ENCODE data around the gene FBXO27.

DNA sequence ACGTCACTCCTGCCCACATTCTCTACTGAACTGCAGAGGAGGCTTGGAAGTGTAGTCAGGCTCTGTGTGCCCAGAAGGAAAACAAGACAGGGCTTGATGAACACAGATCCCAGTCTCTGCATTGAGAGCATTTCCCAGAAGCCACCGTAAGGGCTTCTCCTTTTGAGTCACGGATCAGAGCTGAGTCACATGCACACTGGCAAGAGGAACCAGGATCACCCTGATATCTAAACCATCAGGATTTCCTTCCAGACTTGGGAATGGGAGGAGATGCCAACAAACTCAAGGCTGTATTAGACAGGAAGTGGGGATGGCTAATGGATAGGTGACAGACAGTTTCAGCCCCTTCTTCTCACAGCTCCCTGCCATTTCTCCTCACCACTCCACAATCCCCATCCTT, 39.1 kb downstream of the FBXO27 start:
- no peak for TF ChIP-seq POLR2A (IDR thresholded peaks at IDR 0.05; ENCODE audit: low read depth, low read length)
- TF ChIP-seq POLR2AphosphoS5 (IDR thresholded peaks at IDR 0.05; ENCODE audit: low read depth, low read length): no peak

All from GM12892 (cell line).